ENCODE results near the gene ABCG4. TPM values are rescaled to one million over a fixed set of nuclear protein-coding genes. Genes with fewer than 3 reads are reported as not detected.

ABCG4 gene
- total and polyA plus RNA-seq, 2 experiments from 2014 or later, result 0.58 to 1.0 TPM

DNA sequence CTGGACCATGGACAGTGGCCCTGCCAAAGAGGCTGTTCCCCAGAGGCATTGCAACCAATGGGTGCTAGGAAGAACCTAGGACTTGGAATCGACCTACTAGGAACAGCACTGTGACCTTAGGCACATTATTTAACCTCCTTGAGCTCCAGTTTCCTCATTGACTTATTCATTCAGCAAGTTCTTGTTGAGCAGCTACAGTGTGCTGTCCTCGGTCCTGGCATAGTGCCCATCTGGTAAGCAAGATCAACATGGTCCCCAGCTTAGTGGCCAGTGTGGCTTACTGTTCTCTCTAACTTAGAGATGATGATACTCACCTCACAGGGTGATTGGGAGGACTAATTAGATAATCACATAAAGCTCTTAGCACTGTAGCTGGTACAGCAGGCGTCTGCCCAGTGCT lies 8.2 kb downstream of the ABCG4 start:
- H3K4me1 ChIP-seq (ENCODE audit: insufficient read depth), result no peaks in the 10 kb centered on the region
- no peaks in the 10 kb centered on the region; the same call in 1 of the 3 replicates for H3K36me3 Mint-ChIP-seq (ENCODE audit: low read depth)
- peaks cover 14% of the 10 kb centered on the region for H3K27me3 Mint-ChIP-seq (ENCODE audit: insufficient read depth, low read depth, poor library complexity)
- H3K27me3 ChIP-seq (ENCODE audit: insufficient read depth), result no peaks in the 10 kb centered on the region
- no peak overlapping the region for H3K4me3 Mint-ChIP-seq
- no peaks in the 10 kb centered on the region for H3K79me2 ChIP-seq (replicated peaks; ENCODE audit: insufficient read depth)
- 0 out of 2 replicates have a peak, but pooled peaks cover 2% of the 10 kb centered on the region for H3F3A ChIP-seq (replicated peaks; ENCODE audit: low read depth)
- no peak overlapping the region for H3K4me3 ChIP-seq
- no peak overlapping the region for H2AFZ ChIP-seq
- H3K4me1 Mint-ChIP-seq, result peaks cover 8% of the 10 kb centered on the region
- H3K9me3 Mint-ChIP-seq, result no peaks in the 10 kb centered on the region
- no peak overlapping the region for H3K27ac Mint-ChIP-seq
- H3K9me2 ChIP-seq (ENCODE audit: insufficient read depth), result no peaks in the 10 kb centered on the region
- H3K36me3 ChIP-seq (ENCODE audit: insufficient read depth), result no peaks in the 10 kb centered on the region
- no peak for TF ChIP-seq ZNF331 (CRISPR knock-in tag; IDR thresholded peaks at IDR 0.05; ENCODE audit: low read depth)
- TF ChIP-seq, protein P1, sequence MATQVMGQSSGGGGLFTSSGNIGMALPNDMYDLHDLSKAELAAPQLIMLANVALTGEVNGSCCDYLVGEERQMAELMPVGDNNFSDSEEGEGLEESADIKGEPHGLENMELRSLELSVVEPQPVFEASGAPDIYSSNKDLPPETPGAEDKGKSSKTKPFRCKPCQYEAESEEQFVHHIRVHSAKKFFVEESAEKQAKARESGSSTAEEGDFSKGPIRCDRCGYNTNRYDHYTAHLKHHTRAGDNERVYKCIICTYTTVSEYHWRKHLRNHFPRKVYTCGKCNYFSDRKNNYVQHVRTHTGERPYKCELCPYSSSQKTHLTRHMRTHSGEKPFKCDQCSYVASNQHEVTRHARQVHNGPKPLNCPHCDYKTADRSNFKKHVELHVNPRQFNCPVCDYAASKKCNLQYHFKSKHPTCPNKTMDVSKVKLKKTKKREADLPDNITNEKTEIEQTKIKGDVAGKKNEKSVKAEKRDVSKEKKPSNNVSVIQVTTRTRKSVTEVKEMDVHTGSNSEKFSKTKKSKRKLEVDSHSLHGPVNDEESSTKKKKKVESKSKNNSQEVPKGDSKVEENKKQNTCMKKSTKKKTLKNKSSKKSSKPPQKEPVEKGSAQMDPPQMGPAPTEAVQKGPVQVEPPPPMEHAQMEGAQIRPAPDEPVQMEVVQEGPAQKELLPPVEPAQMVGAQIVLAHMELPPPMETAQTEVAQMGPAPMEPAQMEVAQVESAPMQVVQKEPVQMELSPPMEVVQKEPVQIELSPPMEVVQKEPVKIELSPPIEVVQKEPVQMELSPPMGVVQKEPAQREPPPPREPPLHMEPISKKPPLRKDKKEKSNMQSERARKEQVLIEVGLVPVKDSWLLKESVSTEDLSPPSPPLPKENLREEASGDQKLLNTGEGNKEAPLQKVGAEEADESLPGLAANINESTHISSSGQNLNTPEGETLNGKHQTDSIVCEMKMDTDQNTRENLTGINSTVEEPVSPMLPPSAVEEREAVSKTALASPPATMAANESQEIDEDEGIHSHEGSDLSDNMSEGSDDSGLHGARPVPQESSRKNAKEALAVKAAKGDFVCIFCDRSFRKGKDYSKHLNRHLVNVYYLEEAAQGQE (IDR thresholded peaks at IDR 0.05; ENCODE audit: unreplicated experiment), result peak; percentile 29
- H3K27ac ChIP-seq (ENCODE audit: low read depth), result no peak overlapping the region
- no peaks in the 10 kb centered on the region for H4K20me1 ChIP-seq (replicated peaks; ENCODE audit: insufficient read depth)
- ATAC-seq (no peak), DNase-seq (ENCODE audit: low spot score) (no peak)
- H3K4me2 ChIP-seq, result no peak overlapping the region

DNA sequence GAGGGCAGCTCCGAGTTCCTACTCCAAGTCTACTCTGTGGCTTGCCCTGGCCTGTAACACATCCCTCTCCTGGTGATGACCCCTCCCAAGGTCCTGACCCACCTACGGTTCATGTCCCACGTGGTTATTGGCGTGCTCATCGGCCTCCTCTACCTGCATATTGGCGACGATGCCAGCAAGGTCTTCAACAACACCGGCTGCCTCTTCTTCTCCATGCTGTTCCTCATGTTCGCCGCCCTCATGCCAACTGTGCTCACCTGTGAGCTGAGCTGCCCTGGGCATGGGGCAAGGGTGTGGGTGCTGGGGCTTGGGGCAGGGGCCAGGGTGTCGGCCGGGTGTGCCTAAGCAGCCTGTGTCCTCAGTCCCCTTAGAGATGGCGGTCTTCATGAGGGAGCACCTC lies 9.6 kb downstream of the ABCG4 start:
- no peaks in the 10 kb centered on the region for H3F3A ChIP-seq (replicated peaks; ENCODE audit: low read depth)
- no peak overlapping the region for H3K27ac ChIP-seq (ENCODE audit: low read depth)
- no peak overlapping the region for H3K4me2 ChIP-seq
- no peaks in the 10 kb centered on the region; the same call in 2 of the 3 replicates for H3K36me3 Mint-ChIP-seq (ENCODE audit: low read depth)
- H3K27me3 Mint-ChIP-seq (ENCODE audit: insufficient read depth, low read depth, poor library complexity), result peaks cover 13% of the 10 kb centered on the region
- no peaks in the 10 kb centered on the region for H4K20me1 ChIP-seq (replicated peaks; ENCODE audit: insufficient read depth)
- H3K9me3 Mint-ChIP-seq, result no peaks in the 10 kb centered on the region
- H3K27ac Mint-ChIP-seq, result no peak overlapping the region
- H3K9me2 ChIP-seq (ENCODE audit: insufficient read depth), result no peaks in the 10 kb centered on the region
- no peak overlapping the region for H2AFZ ChIP-seq
- H3K4me1 Mint-ChIP-seq, result peaks cover 8% of the 10 kb centered on the region
- H3K4me3 Mint-ChIP-seq, result no peak overlapping the region
- DNase-seq (ENCODE audit: low spot score), result no peak
- no peaks in the 10 kb centered on the region for H3K4me1 ChIP-seq (ENCODE audit: insufficient read depth)
- no peak overlapping the region for H3K4me3 ChIP-seq
- no peaks in the 10 kb centered on the region for H3K79me2 ChIP-seq (replicated peaks; ENCODE audit: insufficient read depth)
- H3K27me3 ChIP-seq (ENCODE audit: insufficient read depth), result no peaks in the 10 kb centered on the region
- no peaks in the 10 kb centered on the region for H3K36me3 ChIP-seq (ENCODE audit: insufficient read depth)
- ATAC-seq, result no peak
- TF ChIP-seq, protein P2, sequence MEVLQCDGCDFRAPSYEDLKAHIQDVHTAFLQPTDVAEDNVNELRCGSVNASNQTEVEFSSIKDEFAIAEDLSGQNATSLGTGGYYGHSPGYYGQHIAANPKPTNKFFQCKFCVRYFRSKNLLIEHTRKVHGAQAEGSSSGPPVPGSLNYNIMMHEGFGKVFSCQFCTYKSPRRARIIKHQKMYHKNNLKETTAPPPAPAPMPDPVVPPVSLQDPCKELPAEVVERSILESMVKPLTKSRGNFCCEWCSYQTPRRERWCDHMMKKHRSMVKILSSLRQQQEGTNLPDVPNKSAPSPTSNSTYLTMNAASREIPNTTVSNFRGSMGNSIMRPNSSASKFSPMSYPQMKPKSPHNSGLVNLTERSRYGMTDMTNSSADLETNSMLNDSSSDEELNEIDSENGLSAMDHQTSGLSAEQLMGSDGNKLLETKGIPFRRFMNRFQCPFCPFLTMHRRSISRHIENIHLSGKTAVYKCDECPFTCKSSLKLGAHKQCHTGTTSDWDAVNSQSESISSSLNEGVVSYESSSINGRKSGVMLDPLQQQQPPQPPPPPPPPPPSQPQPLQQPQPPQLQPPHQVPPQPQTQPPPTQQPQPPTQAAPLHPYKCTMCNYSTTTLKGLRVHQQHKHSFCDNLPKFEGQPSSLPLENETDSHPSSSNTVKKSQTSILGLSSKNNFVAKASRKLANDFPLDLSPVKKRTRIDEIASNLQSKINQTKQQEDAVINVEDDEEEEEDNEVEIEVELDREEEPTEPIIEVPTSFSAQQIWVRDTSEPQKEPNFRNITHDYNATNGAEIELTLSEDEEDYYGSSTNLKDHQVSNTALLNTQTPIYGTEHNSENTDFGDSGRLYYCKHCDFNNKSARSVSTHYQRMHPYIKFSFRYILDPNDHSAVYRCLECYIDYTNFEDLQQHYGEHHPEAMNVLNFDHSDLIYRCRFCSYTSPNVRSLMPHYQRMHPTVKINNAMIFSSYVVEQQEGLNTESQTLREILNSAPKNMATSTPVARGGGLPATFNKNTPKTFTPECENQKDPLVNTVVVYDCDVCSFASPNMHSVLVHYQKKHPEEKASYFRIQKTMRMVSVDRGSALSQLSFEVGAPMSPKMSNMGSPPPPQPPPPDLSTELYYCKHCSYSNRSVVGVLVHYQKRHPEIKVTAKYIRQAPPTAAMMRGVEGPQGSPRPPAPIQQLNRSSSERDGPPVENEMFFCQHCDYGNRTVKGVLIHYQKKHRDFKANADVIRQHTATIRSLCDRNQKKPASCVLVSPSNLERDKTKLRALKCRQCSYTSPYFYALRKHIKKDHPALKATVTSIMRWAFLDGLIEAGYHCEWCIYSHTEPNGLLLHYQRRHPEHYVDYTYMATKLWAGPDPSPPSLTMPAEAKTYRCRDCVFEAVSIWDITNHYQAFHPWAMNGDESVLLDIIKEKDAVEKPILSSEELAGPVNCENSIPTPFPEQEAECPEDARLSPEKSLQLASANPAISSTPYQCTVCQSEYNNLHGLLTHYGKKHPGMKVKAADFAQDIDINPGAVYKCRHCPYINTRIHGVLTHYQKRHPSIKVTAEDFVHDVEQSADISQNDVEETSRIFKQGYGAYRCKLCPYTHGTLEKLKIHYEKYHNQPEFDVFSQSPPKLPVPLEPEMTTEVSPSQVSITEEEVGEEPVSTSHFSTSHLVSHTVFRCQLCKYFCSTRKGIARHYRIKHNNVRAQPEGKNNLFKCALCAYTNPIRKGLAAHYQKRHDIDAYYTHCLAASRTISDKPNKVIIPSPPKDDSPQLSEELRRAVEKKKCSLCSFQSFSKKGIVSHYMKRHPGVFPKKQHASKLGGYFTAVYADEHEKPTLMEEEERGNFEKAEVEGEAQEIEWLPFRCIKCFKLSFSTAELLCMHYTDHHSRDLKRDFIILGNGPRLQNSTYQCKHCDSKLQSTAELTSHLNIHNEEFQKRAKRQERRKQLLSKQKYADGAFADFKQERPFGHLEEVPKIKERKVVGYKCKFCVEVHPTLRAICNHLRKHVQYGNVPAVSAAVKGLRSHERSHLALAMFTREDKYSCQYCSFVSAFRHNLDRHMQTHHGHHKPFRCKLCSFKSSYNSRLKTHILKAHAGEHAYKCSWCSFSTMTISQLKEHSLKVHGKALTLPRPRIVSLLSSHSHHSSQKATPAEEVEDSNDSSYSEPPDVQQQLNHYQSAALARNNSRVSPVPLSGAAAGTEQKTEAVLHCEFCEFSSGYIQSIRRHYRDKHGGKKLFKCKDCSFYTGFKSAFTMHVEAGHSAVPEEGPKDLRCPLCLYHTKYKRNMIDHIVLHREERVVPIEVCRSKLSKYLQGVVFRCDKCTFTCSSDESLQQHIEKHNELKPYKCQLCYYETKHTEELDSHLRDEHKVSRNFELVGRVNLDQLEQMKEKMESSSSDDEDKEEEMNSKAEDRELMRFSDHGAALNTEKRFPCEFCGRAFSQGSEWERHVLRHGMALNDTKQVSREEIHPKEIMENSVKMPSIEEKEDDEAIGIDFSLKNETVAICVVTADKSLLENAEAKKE (CRISPR knock-in tag; IDR thresholded peaks at IDR 0.05), result no peak
- TF ChIP-seq EZH2 (IDR thresholded peaks at IDR 0.05; ENCODE audit: low read depth, unreplicated experiment) (no peak), JUNB (IDR thresholded peaks at IDR 0.05; ENCODE audit: unreplicated experiment) (no peak)
- TF ChIP-seq, protein P3, sequence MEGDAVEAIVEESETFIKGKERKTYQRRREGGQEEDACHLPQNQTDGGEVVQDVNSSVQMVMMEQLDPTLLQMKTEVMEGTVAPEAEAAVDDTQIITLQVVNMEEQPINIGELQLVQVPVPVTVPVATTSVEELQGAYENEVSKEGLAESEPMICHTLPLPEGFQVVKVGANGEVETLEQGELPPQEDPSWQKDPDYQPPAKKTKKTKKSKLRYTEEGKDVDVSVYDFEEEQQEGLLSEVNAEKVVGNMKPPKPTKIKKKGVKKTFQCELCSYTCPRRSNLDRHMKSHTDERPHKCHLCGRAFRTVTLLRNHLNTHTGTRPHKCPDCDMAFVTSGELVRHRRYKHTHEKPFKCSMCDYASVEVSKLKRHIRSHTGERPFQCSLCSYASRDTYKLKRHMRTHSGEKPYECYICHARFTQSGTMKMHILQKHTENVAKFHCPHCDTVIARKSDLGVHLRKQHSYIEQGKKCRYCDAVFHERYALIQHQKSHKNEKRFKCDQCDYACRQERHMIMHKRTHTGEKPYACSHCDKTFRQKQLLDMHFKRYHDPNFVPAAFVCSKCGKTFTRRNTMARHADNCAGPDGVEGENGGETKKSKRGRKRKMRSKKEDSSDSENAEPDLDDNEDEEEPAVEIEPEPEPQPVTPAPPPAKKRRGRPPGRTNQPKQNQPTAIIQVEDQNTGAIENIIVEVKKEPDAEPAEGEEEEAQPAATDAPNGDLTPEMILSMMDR (conservative IDR thresholded peaks at IDR 0.05; ENCODE audit: low read depth in 2 of 2), result no peak
- TF ChIP-seq, protein P1 (IDR thresholded peaks at IDR 0.05; ENCODE audit: unreplicated experiment), result no peak

Measured in GM23338 (cell line).